Neural progenitor cell (in vitro differentiated cells): ENCODE measurements around the gene ABCG8. TPM values are rescaled to one million over a fixed set of nuclear protein-coding genes. Genes with fewer than 3 reads are reported as not detected.

ENCODE experiments used
- DNase-seq: peaks from one replicate; pipeline ENCODE4 v3.0.0-alpha.2; 2016; ENCODE audit warnings: low spot score
- H2AFZ ChIP-seq: fragments of 200-600 bp; sonication (generic); replicated peaks from 2 replicates; pipeline ENCODE4 v1.6.1; 2016; ENCODE audit warnings: antibody characterized with exemption
- H3F3A ChIP-seq: fragments of 200-600 bp; sonication (generic); 2 replicates; pipeline ENCODE4 v1.6.1; 2016; ENCODE audit warnings: antibody characterized with exemption, low read depth
- H3K27ac ChIP-seq: fragments of 200-600 bp; sonication (generic); 2 replicates; pipeline ENCODE4 v1.5.1; 2016; ENCODE audit warnings: mild to moderate bottlenecking
- H3K27me3 ChIP-seq: fragments of 200-600 bp; sonication (generic); 2 replicates; pipeline ENCODE4 v1.6.1; 2016; ENCODE audit warnings: mild to moderate bottlenecking, moderate library complexity
- H3K36me3 ChIP-seq: fragments of 200-600 bp; sonication (generic); 2 replicates; pipeline ENCODE4 v1.5.1; 2016
- H3K4me1 ChIP-seq: fragments of 200-600 bp; sonication (generic); 2 replicates; pipeline ENCODE4 v1.6.1; 2016; ENCODE audit warnings: mixed run types
- H3K4me2 ChIP-seq: fragments of 200-600 bp; sonication (generic); 2 replicates; pipeline ENCODE4 v1.6.1; 2016
- H3K4me3 ChIP-seq: fragments of 200-600 bp; sonication (generic); 2 replicates; pipeline ENCODE4 v1.5.1; 2016
- H3K79me2 ChIP-seq: fragments of 200-600 bp; sonication (generic); 2 replicates; pipeline ENCODE4 v1.6.1; 2016; ENCODE audit warnings: low read depth
- H3K9ac ChIP-seq: fragments of 200-600 bp; sonication (generic); 2 replicates; pipeline ENCODE4 v1.6.1; 2016
- H3K9me3 ChIP-seq: fragments of 200-600 bp; sonication (generic); 2 replicates; pipeline ENCODE4 v1.5.1; 2016; ENCODE audit warnings: low read depth
- H4K20me1 ChIP-seq: fragments of 200-600 bp; sonication (generic); 2 replicates; pipeline ENCODE4 v1.6.1; 2016; ENCODE audit warnings: low read depth
- H3K27ac Mint-ChIP-seq: 3 replicates; pipeline ENCODE4 v1.8.0; 2021; ENCODE audit warnings: mixed read lengths
- H3K27me3 Mint-ChIP-seq: 2 replicates; pipeline ENCODE4 v1.8.0; 2022; ENCODE audit warnings: low read depth, mild to moderate bottlenecking, inconsistent platforms, moderate library complexity, mixed read lengths; ENCODE audit not compliant: insufficient read depth
- H3K36me3 Mint-ChIP-seq: 3 replicates; pipeline ENCODE4 v1.8.0; 2021; ENCODE audit warnings: mixed read lengths
- H3K4me1 Mint-ChIP-seq: 3 replicates; pipeline ENCODE4 v1.8.0; 2021; ENCODE audit warnings: mixed read lengths
- H3K4me3 Mint-ChIP-seq: 3 replicates; pipeline ENCODE4 v1.8.0; 2021; ENCODE audit warnings: mild to moderate bottlenecking, moderate library complexity, mixed read lengths
- H3K9me3 Mint-ChIP-seq: 3 replicates; pipeline ENCODE4 v1.8.0; 2020; ENCODE audit warnings: mixed read lengths
- EZH2 ChIP-seq: fragments of 200-600 bp; sonication (generic); IDR thresholded peaks from 2 replicates; pipeline ENCODE4 v1.6.1; 2017; ENCODE audit warnings: antibody characterized with exemption, mild to moderate bottlenecking, moderate library complexity
- EZH2phosphoT487 ChIP-seq: fragments of 200-600 bp; sonication (generic); IDR thresholded peaks from 2 replicates; pipeline ENCODE4 v1.6.1; 2017; ENCODE audit warnings: antibody characterized with exemption
- total RNA-seq: library from RNA; depleted of rRNA; stranded (reverse); fragments of >200 nt; gene quantifications from 2 replicates; pipeline ENCODE4 v1.2.3, GENCODE V29; 2015; ENCODE audit warnings: low replicate concordance
- TF ChIP-seq, protein P1 (sequence below): fragments of 200-600 bp; sonication (generic); IDR thresholded peaks from 2 replicates; pipeline ENCODE4 v1.5.1; 2017; ENCODE audit warnings: antibody characterized with exemption, mild to moderate bottlenecking

The ABCG8 gene
- total RNA-seq, 1 donor from 2014 or later, result not detected

- H3K36me3 Mint-ChIP-seq, result peaks cover 2% of the 10 kb centered on the region
- Histone ChIP-seq H3K4me3 (no peak overlapping the region), H3K9ac (no peak overlapping the region), H3K4me1 (no peaks in the 10 kb centered on the region), H3K36me3 (no peaks in the 10 kb centered on the region), H3K79me2 (no peaks in the 10 kb centered on the region), H3K9me3 (no peaks in the 10 kb centered on the region), H3K27ac (no peak overlapping the region), H4K20me1 (no peaks in the 10 kb centered on the region), H2AFZ (no peak overlapping the region), H3F3A (no peaks in the 10 kb centered on the region), H3K27me3 (no peaks in the 10 kb centered on the region), H3K4me2 (no peak overlapping the region)
- H3K27ac Mint-ChIP-seq, result no peak overlapping the region
- H3K27me3 Mint-ChIP-seq, result peaks cover 2% of the 10 kb centered on the region
- H3K9me3 Mint-ChIP-seq, result no peaks in the 10 kb centered on the region
- peaks cover 4% of the 10 kb centered on the region for H3K4me1 Mint-ChIP-seq
- TF ChIP-seq EZH2 (no peak), EZH2phosphoT487 (no peak)
- TF ChIP-seq, protein P1, sequence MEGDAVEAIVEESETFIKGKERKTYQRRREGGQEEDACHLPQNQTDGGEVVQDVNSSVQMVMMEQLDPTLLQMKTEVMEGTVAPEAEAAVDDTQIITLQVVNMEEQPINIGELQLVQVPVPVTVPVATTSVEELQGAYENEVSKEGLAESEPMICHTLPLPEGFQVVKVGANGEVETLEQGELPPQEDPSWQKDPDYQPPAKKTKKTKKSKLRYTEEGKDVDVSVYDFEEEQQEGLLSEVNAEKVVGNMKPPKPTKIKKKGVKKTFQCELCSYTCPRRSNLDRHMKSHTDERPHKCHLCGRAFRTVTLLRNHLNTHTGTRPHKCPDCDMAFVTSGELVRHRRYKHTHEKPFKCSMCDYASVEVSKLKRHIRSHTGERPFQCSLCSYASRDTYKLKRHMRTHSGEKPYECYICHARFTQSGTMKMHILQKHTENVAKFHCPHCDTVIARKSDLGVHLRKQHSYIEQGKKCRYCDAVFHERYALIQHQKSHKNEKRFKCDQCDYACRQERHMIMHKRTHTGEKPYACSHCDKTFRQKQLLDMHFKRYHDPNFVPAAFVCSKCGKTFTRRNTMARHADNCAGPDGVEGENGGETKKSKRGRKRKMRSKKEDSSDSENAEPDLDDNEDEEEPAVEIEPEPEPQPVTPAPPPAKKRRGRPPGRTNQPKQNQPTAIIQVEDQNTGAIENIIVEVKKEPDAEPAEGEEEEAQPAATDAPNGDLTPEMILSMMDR, result no peak
- DNase-seq, result no peak
- H3K4me3 Mint-ChIP-seq, result no peak overlapping the region
These were observed 25.8 kb upstream of the ABCG8 start for GRCh38 chr2:43812947-43813346.

DNA sequence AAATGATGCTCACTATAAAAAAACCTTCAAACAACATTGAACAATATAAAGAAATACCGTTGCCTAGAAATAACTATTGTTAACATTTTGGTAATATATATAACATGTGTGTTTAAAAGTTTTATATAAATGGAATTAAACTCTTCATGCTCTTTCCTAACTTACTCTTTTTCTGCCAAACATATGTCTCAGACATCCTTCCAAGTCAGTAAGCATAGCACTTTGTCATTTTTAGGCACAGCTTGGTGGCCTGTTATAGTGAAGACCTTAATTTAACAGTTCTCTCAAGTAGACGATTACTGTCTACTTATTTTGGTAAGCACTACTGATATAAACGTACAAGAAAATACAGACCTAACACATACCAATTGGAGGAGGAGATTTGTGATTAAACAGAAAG, 24.1 kb upstream of the ABCG8 start:
- H3K27me3 Mint-ChIP-seq, result peaks cover 2% of the 10 kb centered on the region
- Histone ChIP-seq H3K9me3 (no peaks in the 10 kb centered on the region), H3K27ac (no peak overlapping the region), H3K9ac (no peak overlapping the region), H3K4me2 (no peak overlapping the region), H3K79me2 (no peaks in the 10 kb centered on the region), H3K4me1 (no peaks in the 10 kb centered on the region), H4K20me1 (no peaks in the 10 kb centered on the region), H3F3A (no peaks in the 10 kb centered on the region), H3K27me3 (no peaks in the 10 kb centered on the region), H3K36me3 (no peaks in the 10 kb centered on the region), H3K4me3 (no peak overlapping the region), H2AFZ (no peak overlapping the region)
- peaks cover 2% of the 10 kb centered on the region for H3K36me3 Mint-ChIP-seq
- H3K4me1 Mint-ChIP-seq, result peaks cover 4% of the 10 kb centered on the region
- no peak overlapping the region for H3K27ac Mint-ChIP-seq
- no peak overlapping the region for H3K4me3 Mint-ChIP-seq
- no peaks in the 10 kb centered on the region for H3K9me3 Mint-ChIP-seq
- TF ChIP-seq EZH2phosphoT487 (no peak), EZH2 (no peak)
- TF ChIP-seq, protein P1, result no peak
- no peak for DNase-seq

DNA sequence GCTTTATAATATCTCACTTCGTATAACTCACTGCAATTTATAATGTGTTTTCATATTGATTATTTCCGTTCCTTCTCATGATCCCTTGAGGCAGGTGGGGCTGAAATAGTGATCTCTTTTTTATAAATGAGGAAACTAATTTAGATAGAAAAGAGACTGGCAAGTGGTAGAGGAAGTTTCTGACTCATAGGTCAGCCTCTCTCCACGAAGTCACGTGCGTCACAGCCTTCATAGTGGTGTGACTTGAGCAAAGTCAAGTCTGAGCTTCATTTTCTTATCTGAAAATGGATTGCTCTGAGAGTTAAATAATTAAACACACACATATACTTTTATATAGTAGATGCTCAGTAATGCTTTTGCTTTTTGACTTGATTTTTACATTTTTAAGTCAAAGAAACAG, 20.0 kb upstream of the ABCG8 start:
- Histone ChIP-seq H3K4me2 (no peak overlapping the region), H3K9ac (no peak overlapping the region), H3F3A (no peaks in the 10 kb centered on the region), H3K79me2 (no peaks in the 10 kb centered on the region), H3K27me3 (no peaks in the 10 kb centered on the region), H3K4me3 (no peak overlapping the region), H4K20me1 (no peaks in the 10 kb centered on the region), H2AFZ (no peak overlapping the region), H3K36me3 (no peaks in the 10 kb centered on the region), H3K4me1 (no peaks in the 10 kb centered on the region), H3K9me3 (no peaks in the 10 kb centered on the region), H3K27ac (no peak overlapping the region)
- Mint-ChIP-seq H3K4me1 (peaks cover 4% of the 10 kb centered on the region), H3K9me3 (no peaks in the 10 kb centered on the region), H3K4me3 (no peak overlapping the region), H3K27me3 (peaks cover 2% of the 10 kb centered on the region), H3K36me3 (peaks cover 2% of the 10 kb centered on the region), H3K27ac (no peak overlapping the region)
- DNase-seq, result no peak
- no peak for TF ChIP-seq EZH2
- no peak for TF ChIP-seq EZH2phosphoT487
- TF ChIP-seq, protein P1, result no peak
